Measurements from ENCODE around the gene FHIT. TPM values are rescaled to one million over a fixed set of nuclear protein-coding genes. Genes with fewer than 3 reads are reported as not detected.

FHIT gene
- total RNA-seq, 2 experiments from 2014 or later: 86.0 to 90.6 TPM

DNA sequence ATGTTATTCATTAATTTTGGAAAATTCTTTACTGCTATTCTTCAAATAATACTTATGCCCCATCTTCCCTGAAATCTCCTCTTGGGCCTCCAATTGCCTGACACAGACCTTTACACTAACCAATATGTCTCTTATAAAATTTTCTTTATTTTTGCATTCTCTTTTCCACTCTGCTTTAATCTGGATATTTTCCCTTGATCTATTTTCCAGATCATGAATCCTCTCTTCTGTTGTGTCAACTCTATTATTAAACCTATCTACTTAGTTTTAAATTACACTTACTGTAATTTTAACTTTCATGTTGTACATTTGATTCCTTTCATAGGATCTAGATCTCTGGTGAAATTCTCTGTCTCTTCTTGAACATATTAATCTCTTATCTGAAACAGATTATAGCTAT lies 278.7 kb downstream of the FHIT start:
- ChIA-PET CTCF (no interaction called here), POLR2A (no interaction called here)
- Mint-ChIP-seq H3K27me3 (no peaks in the 10 kb centered on the region), H3K4me1 (ENCODE audit: low read depth) (no peaks in the 10 kb centered on the region), H3K27ac (no peak overlapping the region), H3K4me3 (no peak overlapping the region), H3K36me3 (ENCODE audit: low read depth) (no peaks in the 10 kb centered on the region), H3K9me3 (peaks cover 7% of the 10 kb centered on the region)
- Histone ChIP-seq H3K27me3 (ENCODE audit: control insufficient read depth in 1 of 2, insufficient read depth in 2 of 2, low read length in 2 of 2) (no peaks in the 10 kb centered on the region), H3K27ac (ENCODE audit: low read depth in 1 of 2, low read length in 2 of 2) (no peak overlapping the region), H3K4me1 (ENCODE audit: insufficient read depth, low read length) (no peaks in the 10 kb centered on the region), H3K36me3 (ENCODE audit: insufficient read depth, low read length) (no peaks in the 10 kb centered on the region), H3K4me3 (ENCODE audit: low read length) (no peak overlapping the region), H3K9me3 (ENCODE audit: control insufficient read depth in 1 of 2, insufficient read depth in 1 of 2, low read length in 2 of 2) (peaks cover 5 to 8% of the 10 kb centered on the region in 2 experiments)
- intact Hi-C loops (cut with DNase I, micrococcal nuclease): no loop called here
- ATAC-seq (ENCODE audit: poor library complexity) (no peak), DNase-seq (no peak)
- TF ChIP-seq, protein P1, sequence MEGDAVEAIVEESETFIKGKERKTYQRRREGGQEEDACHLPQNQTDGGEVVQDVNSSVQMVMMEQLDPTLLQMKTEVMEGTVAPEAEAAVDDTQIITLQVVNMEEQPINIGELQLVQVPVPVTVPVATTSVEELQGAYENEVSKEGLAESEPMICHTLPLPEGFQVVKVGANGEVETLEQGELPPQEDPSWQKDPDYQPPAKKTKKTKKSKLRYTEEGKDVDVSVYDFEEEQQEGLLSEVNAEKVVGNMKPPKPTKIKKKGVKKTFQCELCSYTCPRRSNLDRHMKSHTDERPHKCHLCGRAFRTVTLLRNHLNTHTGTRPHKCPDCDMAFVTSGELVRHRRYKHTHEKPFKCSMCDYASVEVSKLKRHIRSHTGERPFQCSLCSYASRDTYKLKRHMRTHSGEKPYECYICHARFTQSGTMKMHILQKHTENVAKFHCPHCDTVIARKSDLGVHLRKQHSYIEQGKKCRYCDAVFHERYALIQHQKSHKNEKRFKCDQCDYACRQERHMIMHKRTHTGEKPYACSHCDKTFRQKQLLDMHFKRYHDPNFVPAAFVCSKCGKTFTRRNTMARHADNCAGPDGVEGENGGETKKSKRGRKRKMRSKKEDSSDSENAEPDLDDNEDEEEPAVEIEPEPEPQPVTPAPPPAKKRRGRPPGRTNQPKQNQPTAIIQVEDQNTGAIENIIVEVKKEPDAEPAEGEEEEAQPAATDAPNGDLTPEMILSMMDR (IDR thresholded peaks at IDR 0.05): no peak

DNA sequence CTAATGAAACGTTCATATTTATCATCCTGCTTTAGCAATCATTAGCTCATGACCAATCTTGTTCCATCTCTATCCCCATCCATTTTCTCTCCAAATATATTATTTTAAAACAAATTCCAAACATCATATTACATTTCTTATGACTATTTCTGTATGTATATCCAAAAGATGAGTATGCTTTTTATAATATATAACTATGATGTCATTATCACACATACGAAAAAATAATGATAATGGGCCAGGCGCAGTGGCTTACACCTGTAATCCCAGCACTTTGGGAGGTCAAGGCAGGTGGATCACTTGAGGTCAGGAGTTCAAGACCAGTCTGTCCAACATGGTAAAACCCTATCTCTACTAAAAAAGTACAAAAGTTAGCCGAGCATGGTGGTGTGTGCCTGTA lies 280.4 kb downstream of the FHIT start:
- H3K9me3 ChIP-seq (ENCODE audit: control insufficient read depth in 1 of 2, insufficient read depth in 1 of 2, low read length in 2 of 2): peaks cover 8 to 11% of the 10 kb centered on the region in 2 experiments
- Mint-ChIP-seq H3K27ac (no peak overlapping the region), H3K4me3 (no peak overlapping the region), H3K36me3 (ENCODE audit: low read depth) (no peaks in the 10 kb centered on the region), H3K4me1 (ENCODE audit: low read depth) (no peaks in the 10 kb centered on the region), H3K27me3 (no peaks in the 10 kb centered on the region), H3K9me3 (peaks cover 7% of the 10 kb centered on the region)
- H3K27me3 ChIP-seq (ENCODE audit: control insufficient read depth in 1 of 2, insufficient read depth in 2 of 2, low read length in 2 of 2): no peaks in the 10 kb centered on the region
- no peaks in the 10 kb centered on the region for H3K4me1 ChIP-seq (ENCODE audit: insufficient read depth, low read length)
- POLR2A ChIA-PET: no interaction called here
- H3K27ac ChIP-seq (ENCODE audit: low read depth in 1 of 2, low read length in 2 of 2): no peak overlapping the region
- ATAC-seq (ENCODE audit: poor library complexity) (no peak), DNase-seq (no peak)
- H3K4me3 ChIP-seq (ENCODE audit: low read length): no peak overlapping the region
- no peaks in the 10 kb centered on the region for H3K36me3 ChIP-seq (ENCODE audit: insufficient read depth, low read length)
- TF ChIP-seq, protein P1 (IDR thresholded peaks at IDR 0.05): no peak
- CTCF ChIA-PET: no interaction called here
- intact Hi-C loops (cut with DNase I, micrococcal nuclease): no loop called here

DNA sequence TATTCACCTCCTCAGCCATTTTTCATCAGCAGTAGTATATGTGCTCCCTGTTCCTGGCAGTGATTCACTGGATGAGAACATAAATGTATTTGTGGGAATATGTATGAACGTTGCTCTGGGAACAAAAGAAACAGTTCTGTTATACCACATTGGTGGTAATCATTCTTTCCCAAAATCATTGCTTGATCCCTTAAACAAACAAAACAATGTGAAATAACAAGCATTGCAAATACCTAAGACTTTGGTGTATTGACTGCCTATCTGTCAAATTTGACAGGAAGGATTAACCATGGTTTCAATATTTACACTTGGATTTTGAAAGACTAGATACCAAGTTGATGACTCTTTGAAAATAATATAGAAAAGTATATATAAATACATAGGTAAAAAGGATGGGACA lies 284.1 kb downstream of the FHIT start:
- H3K4me1 Mint-ChIP-seq (ENCODE audit: low read depth): no peaks in the 10 kb centered on the region
- intact Hi-C loops (cut with DNase I, micrococcal nuclease): no loop called here
- Histone ChIP-seq H3K27me3 (ENCODE audit: control insufficient read depth in 1 of 2, insufficient read depth in 2 of 2, low read length in 2 of 2) (no peaks in the 10 kb centered on the region), H3K9me3 (ENCODE audit: control insufficient read depth in 1 of 2, insufficient read depth in 1 of 2, low read length in 2 of 2) (peaks cover 0 to 13% of the 10 kb centered on the region in 2 experiments), H3K4me1 (ENCODE audit: insufficient read depth, low read length) (no peaks in the 10 kb centered on the region), H3K27ac (ENCODE audit: low read depth in 1 of 2, low read length in 2 of 2) (no peak overlapping the region), H3K4me3 (ENCODE audit: low read length) (no peak overlapping the region), H3K36me3 (ENCODE audit: insufficient read depth, low read length) (no peaks in the 10 kb centered on the region)
- H3K4me3 Mint-ChIP-seq: no peak overlapping the region
- H3K9me3 Mint-ChIP-seq: peaks cover 12% of the 10 kb centered on the region
- H3K27me3 Mint-ChIP-seq: no peaks in the 10 kb centered on the region
- DNase-seq (no peak), ATAC-seq (ENCODE audit: poor library complexity) (no peak)
- H3K36me3 Mint-ChIP-seq (ENCODE audit: low read depth): no peaks in the 10 kb centered on the region
- ChIA-PET CTCF (no interaction called here), POLR2A (no interaction called here)
- TF ChIP-seq, protein P1 (IDR thresholded peaks at IDR 0.05): no peak
- H3K27ac Mint-ChIP-seq: no peak overlapping the region

Measured in CD4-positive, alpha-beta T cell (primary cell).